HG03159 (cell line): Measurements from ENCODE around the gene RNF31.
"Not testable (repeated sequence)": the region's sequence is repeated elsewhere in the genome, so short reads cannot be mapped to it uniquely, and the experiment has no call there.

Experiments used
- ATAC-seq: cut with Tn5 transposase; IDR thresholded peaks from one replicate; pipeline ENCODE4 v1.9.1; 2021; ENCODE audit warnings: mild to moderate bottlenecking, moderate library complexity; ENCODE audit not compliant: unreplicated experiment

RNF31 gene

GRCh38 chr14:24197056-24197450, 49.8 kb downstream of the RNF31 start:
- no peak for ATAC-seq

- ATAC-seq, result no peak
Observed at GRCh38 chr14:24198814-24199524, 51.7 kb downstream of the RNF31 start.

GRCh38 chr14:24202538-24202937, 55.2 kb downstream of the RNF31 start:
- ATAC-seq, result not testable (repeated sequence)

GRCh38 chr14:24203249-24203886, 56.1 kb downstream of the RNF31 start:
- ATAC-seq, result not testable (repeated sequence)

GRCh38 chr14:24204163-24205146, 57.2 kb downstream of the RNF31 start:
- no peak for ATAC-seq

- no peak for ATAC-seq
Observed at GRCh38 chr14:24206260-24207103, 59.2 kb downstream of the RNF31 start.

GRCh38 chr14:24207104-24207551, 59.8 kb downstream of the RNF31 start:
- no peak for ATAC-seq

- ATAC-seq, result no peak
Observed at GRCh38 chr14:24207625-24208024, 60.3 kb downstream of the RNF31 start.
